CD4-positive, alpha-beta T cell (primary cell): Measurements from ENCODE around the gene MYO18A. TPM values are rescaled to one million over a fixed set of nuclear protein-coding genes. Genes with fewer than 3 reads are reported as not detected.

ENCODE experiments used
- ATAC-seq: fragments of 200-7000 bp; cut with Tn5 transposase; one replicate; pipeline ENCODE4 v1.10.0; 2022; ENCODE audit warnings: mild to moderate bottlenecking; ENCODE audit not compliant: poor library complexity
- CTCF ChIA-PET: fragments of 350-600 bp; sonication (Branson Sonifier 250); formaldehyde crosslinking; loops from one replicate; lab custom pipeline; 2021; ENCODE audit warnings: antibody characterized with exemption, inconsistent platforms; lab: Charles Lee
- POLR2A ChIA-PET: fragments of 350-600 bp; sonication (Branson Sonifier 250); formaldehyde crosslinking; loops from one replicate; lab custom pipeline; 2021; ENCODE audit warnings: antibody characterized with exemption, inconsistent platforms; lab: Charles Lee
- DNase-seq, 14 experiments: peaks; one replicate each; pipeline ENCODE4 v3.0.0-alpha.2; 2013 to 2020; ENCODE audit warnings: mixed read lengths in 2 of 14
- H3K27ac ChIP-seq, 2 donors: one replicate each; pipeline versions ENCODE4 v1.5.1 to v1.7.0; 2013; ENCODE audit warnings: low read length in 2 of 2, low read depth in 1 of 2, mild to moderate bottlenecking in 1 of 2
- H3K27me3 ChIP-seq, 2 experiments: 1 replicate in 1 of 2; 2 replicates in 1 of 2; pipeline versions ENCODE4 v1.6.1 to v1.7.0; 2013; ENCODE audit warnings: low read length in 2 of 2, control low read depth in 1 of 2, mild to moderate bottlenecking in 1 of 2, moderate library complexity in 1 of 2; ENCODE audit not compliant: insufficient read depth in 2 of 2, control insufficient read depth in 1 of 2
- H3K36me3 ChIP-seq: one replicate; pipeline ENCODE4 v1.6.1; 2013; ENCODE audit warnings: low read length, control low read depth; ENCODE audit not compliant: insufficient read depth
- H3K4me1 ChIP-seq: one replicate; pipeline ENCODE4 v1.6.1; 2013; ENCODE audit warnings: low read length, control low read depth; ENCODE audit not compliant: insufficient read depth
- H3K4me3 ChIP-seq: one replicate; pipeline ENCODE4 v1.5.1; 2013; ENCODE audit warnings: mild to moderate bottlenecking, low read length, moderate library complexity
- H3K9me3 ChIP-seq, 2 experiments: 1 replicate in 1 of 2; 2 replicates in 1 of 2; pipeline versions ENCODE4 v1.6.1 to v1.7.0; 2013; ENCODE audit warnings: low read length in 2 of 2, mild to moderate bottlenecking in 2 of 2, control low read depth in 1 of 2, moderate library complexity in 1 of 2; ENCODE audit not compliant: control insufficient read depth in 1 of 2, insufficient read depth in 1 of 2
- H3K27ac Mint-ChIP-seq: one replicate; pipeline ENCODE4 v1.8.0; 2020; ENCODE audit warnings: mixed read lengths
- H3K27me3 Mint-ChIP-seq: one replicate; pipeline ENCODE4 v1.8.0; 2021; ENCODE audit warnings: mixed read lengths
- H3K36me3 Mint-ChIP-seq: one replicate; pipeline ENCODE4 v1.8.0; 2021; ENCODE audit warnings: low read depth, mixed read lengths
- H3K4me1 Mint-ChIP-seq: one replicate; pipeline ENCODE4 v1.8.0; 2021; ENCODE audit warnings: low read depth, mixed read lengths
- H3K4me3 Mint-ChIP-seq: one replicate; pipeline ENCODE4 v1.8.0; 2020; ENCODE audit warnings: mild to moderate bottlenecking, mixed read lengths
- H3K9me3 Mint-ChIP-seq: one replicate; pipeline ENCODE4 v1.8.0; 2020; ENCODE audit warnings: mixed read lengths
- CTCF ChIP-seq: fragments of 200-600 bp; IDR thresholded peaks from one replicate; pipeline ENCODE4 v1.8.0; 2022; ENCODE audit warnings: antibody characterized with exemption, mild to moderate bottlenecking
- intact Hi-C, 2 experiments: fragments of 100-400 bp; cut with DNase I in 1 of 2; cut with micrococcal nuclease in 1 of 2; formaldehyde crosslinking; loops; one replicate each; pipeline versions ENCODE4 v1.15.1 to v1.9.0; 2023 to 2025; cut with DNase I, micrococcal nuclease
- total RNA-seq, 174 experiments: library from RNA in 2 of 174; stranded (reverse) in 2 of 174; gene quantifications; one replicate each; pipeline ENCODE4 v1.2.3 and lab custom pipeline; 2021 to 2026

The MYO18A gene
- total RNA-seq, 2 experiments from 2014 or later: 87.0 to 90.1 TPM

- ChIA-PET CTCF (no interaction called here), POLR2A (no interaction called here)
- TF ChIP-seq CTCF: no peak
- Histone ChIP-seq H3K4me1 (no peaks in the 10 kb centered on the region), H3K27me3 (no peaks in the 10 kb centered on the region), H3K36me3 (peaks cover 67% of the 10 kb centered on the region), H3K4me3 (no peak overlapping the region), H3K9me3 (no peaks in the 10 kb centered on the region), H3K27ac (no peak overlapping the region)
- Mint-ChIP-seq H3K36me3 (peaks cover 65% of the 10 kb centered on the region), H3K9me3 (no peaks in the 10 kb centered on the region), H3K4me1 (no peaks in the 10 kb centered on the region), H3K27me3 (no peaks in the 10 kb centered on the region), H3K27ac (no peak overlapping the region), H3K4me3 (no peak overlapping the region)
- intact Hi-C loops: no loop called here
- ATAC-seq (no peak), DNase-seq (no peak)
Observed at GRCh38 chr17:29080965-29081364, 99.2 kb downstream of the MYO18A start.

- Mint-ChIP-seq H3K4me3 (no peak overlapping the region), H3K36me3 (peaks cover 67% of the 10 kb centered on the region), H3K27me3 (no peaks in the 10 kb centered on the region), H3K4me1 (no peaks in the 10 kb centered on the region), H3K27ac (no peak overlapping the region), H3K9me3 (no peaks in the 10 kb centered on the region)
- peaks cover 62% of the 10 kb centered on the region for H3K36me3 ChIP-seq
- no peaks in the 10 kb centered on the region for H3K4me1 ChIP-seq
- intact Hi-C loops: no loop called here
- no peak overlapping the region for H3K4me3 ChIP-seq
- POLR2A ChIA-PET: no interaction called here
- no peak for DNase-seq
- H3K27ac ChIP-seq: no peak overlapping the region
- no peaks in the 10 kb centered on the region for H3K27me3 ChIP-seq
- no peak for ATAC-seq
- CTCF ChIA-PET: no interaction called here
- TF ChIP-seq CTCF: no peak
- no peaks in the 10 kb centered on the region for H3K9me3 ChIP-seq
Observed at GRCh38 chr17:29080323-29080722, 99.9 kb downstream of the MYO18A start.

- no peaks in the 10 kb centered on the region for H3K9me3 Mint-ChIP-seq
- intact Hi-C loops: no loop called here
- DNase-seq (no peak), ATAC-seq (no peak)
- no peaks in the 10 kb centered on the region for H3K4me1 Mint-ChIP-seq
- Histone ChIP-seq H3K4me1 (no peaks in the 10 kb centered on the region), H3K27ac (no peak overlapping the region), H3K36me3 (peaks cover 58% of the 10 kb centered on the region), H3K9me3 (no peaks in the 10 kb centered on the region), H3K27me3 (no peaks in the 10 kb centered on the region), H3K4me3 (no peak overlapping the region)
- H3K27ac Mint-ChIP-seq: no peak overlapping the region
- POLR2A ChIA-PET: no interaction called here
- H3K4me3 Mint-ChIP-seq: no peak overlapping the region
- TF ChIP-seq CTCF: no peak
- H3K27me3 Mint-ChIP-seq: no peaks in the 10 kb centered on the region
- CTCF ChIA-PET: no interaction called here
- peaks cover 63% of the 10 kb centered on the region for H3K36me3 Mint-ChIP-seq
Observed at GRCh38 chr17:29079887-29080286, 100.3 kb downstream of the MYO18A start.
